Activated CD8-positive, alpha-beta memory T cell treated with anti-CD3 and anti-CD28 coated beads for 48 hours (primary cell): ENCODE results near the gene H2BW1.
"Not testable (repeated sequence)": the region's sequence is repeated elsewhere in the genome, so short reads cannot be mapped to it uniquely, and the experiment has no call there.

Source experiments
- DNase-seq, 3 experiments: peaks; one replicate each; pipeline ENCODE4 v3.0.0-alpha.2; 2020; ENCODE audit warnings: low read depth in 2 of 3, low spot score in 2 of 3

Gene H2BW1, protein sequence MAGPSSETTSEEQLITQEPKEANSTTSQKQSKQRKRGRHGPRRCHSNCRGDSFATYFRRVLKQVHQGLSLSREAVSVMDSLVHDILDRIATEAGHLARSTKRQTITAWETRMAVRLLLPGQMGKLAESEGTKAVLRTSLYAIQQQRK

DNA sequence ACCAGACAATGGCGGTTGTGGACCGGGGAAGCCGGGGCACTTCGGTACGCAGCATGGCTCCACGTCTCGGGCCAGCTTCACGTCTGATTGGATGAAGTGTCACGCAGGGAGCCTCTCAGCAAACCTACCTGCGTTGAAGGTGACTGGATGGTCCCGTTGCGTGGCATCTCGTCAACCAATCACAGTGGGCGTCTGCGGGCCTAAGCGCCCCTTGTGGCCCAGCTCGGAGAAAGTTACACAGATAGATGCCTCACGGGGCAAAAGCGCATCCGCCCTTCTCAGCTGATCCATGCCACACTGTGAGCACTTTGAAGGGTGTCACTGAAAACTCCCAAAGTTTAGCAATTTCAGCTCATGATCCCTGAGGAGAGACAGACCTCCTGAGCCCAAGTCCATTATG is at the start of gene H2BW1:
Gene H2BW1 (minus strand): TSS at position 103 of the 400 bp plus-strand sequence. CDS start 132 bp downstream, outside the sequence.
- no peak for DNase-seq

DNA sequence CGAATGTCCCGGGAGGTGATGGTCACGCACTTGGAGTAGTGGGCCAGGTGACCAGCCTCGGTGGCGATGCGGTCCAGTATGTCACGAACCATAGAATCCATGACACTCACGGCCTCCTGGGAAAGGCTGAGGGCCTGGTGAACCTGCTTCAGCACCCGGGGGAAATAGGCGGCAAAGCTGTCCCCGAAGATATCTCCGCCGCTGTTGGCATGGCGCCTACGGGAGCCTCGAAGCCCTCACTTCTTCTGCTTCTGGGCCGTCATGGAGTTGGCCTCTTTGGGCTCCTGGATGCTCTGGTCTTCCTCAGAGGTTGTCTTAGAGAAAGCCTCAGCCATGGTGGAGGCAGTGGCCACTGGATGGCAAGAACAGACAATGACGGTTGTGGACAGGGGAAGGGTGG is 49.1 kb upstream of the H2BW1 start:
- not testable (repeated sequence) for DNase-seq

DNA sequence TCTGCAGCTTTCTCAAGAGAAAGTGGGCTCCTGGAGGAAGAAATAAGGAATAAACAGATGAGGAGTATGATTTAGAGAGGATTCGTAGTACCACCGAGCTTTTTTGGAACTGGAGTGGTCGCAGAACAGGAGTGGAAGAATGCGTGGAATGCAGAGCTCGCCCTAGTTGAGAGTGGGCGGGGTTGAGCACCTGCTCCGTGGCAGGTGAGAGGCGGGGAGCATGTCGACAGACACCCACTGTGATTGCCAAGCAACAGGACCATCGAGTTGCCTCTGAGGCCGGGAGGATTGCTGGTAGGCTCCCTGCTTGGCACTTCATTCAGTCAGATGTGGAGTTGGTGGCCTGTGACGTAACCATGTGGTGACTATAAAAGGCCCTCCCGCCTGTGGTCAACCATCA is 41.4 kb upstream of the H2BW1 start:
- not testable (repeated sequence) for DNase-seq

DNA sequence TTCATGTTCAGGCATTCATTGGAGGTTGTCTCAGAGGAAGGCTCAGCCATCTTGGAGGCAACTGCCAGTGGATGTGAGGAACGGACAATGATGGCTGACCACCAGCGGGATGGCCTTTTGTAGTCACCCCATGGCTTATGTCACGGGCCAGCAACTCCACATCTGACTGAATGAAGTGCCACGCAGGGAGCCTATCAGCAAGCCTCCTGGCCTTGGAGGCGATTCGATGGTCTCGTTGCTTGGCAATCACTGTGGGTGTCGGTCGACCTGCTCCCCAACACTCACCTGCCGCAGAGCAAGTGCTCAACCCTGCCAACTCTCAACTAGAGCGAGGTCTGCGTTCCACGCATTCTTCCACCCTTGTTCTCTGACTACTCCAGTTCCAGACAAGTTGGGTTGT is 33.7 kb upstream of the H2BW1 start:
- DNase-seq = no peak

DNA sequence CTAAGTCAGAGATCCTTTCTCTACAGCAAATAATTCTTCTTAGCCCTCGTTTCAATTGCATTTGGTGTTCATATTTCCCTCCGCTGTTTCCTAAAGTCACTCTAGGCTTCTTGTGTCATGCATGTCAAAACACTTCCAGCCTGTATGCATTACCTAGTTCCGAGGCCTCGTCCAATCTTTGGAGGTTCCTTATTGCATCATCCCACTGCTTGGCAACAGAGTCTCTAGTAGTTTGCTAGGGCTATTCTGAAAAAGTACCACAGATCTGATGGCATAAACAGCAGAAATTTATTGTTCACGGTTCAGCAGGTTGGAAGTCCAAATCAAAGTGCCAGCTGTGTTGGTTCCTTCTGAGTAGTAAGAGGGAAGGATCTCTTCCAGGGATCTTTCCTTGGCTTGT is 32.1 kb upstream of the H2BW1 start:
- no peak for DNase-seq

DNA sequence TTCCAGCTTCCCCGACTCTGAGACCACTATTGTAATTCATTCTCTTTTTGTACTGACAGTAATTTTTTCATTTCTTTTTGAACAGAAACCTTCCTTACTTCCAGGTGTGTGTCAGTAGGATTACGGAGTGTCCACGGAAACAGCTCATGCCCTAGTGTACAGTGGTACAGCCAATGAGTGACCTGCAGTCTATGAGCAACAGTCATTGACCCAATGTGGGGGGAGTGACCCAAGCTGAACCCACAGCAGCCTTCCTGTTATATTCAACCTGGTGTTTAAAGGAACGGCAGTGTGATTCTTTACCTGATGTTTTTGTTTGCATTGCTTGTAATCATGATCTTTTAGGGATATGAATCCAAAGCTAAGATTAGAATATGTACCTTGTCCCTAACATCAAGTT is 27.5 kb upstream of the H2BW1 start:
- no peak for DNase-seq

DNA sequence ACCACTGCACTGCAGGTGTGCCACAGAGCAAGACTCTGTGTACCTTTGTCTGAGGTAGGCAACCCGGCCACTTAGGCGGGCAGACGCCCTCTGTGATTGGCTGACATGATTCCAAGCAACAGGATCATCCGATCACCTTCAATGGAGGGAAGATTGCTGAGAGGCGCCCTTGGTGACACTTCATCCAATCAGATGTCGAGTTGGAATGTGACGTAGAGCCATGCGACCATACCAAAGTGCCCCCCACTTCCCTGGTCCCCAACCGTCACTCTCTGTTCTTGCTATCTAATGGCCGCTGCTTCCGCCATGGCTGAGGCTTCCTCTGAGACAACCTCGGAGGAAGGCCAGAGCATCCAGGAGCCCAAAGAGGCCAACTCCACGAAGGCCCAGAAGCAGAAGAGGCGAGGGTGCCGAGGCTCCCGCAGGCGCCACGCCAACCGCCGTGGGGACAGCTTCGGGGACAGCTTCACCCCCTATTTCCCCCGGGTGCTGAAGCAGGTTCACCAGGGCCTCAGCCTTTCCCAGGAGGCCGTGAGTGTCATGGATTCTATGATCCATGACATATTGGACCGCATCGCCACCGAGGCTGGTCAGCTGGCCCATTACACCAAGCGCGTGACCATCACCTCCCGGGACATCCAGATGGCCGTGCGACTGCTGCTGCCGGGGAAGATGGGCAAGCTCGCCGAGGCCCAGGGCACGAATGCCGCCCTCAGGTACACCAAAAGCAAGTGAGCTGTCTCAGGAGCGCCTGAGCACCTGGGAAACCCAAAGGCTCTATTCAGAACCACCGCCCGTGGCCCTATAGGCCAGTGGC is 26.4 kb upstream of the H2BW1 start, which contains the start of gene H2BW2:
Gene H2BW2 (plus strand): TSS at position 268 of the 817 bp plus-strand sequence. CDS start 39 bp downstream, at position 307.
- no peak for DNase-seq

DNA sequence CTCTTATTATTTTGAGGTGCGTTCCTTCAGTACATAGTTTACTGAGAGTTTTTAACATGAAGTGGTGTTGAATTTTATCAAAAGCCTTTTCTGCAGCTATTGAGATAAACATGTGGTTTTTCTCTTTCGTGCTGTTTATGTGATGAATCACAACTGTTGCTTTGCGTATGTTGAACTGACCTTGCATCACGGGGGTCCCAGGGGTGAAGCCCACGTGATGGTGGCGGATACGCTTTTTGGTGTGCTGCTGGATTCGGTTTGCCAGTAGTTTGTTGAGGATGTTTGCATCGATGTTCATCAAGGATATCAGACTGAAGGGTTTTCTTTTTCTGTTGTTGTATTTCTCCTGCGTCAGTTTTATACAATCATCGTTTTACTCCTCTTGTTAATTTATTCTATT is 4.6 kb upstream of the H2BW1 start:
- no peak for DNase-seq

DNA sequence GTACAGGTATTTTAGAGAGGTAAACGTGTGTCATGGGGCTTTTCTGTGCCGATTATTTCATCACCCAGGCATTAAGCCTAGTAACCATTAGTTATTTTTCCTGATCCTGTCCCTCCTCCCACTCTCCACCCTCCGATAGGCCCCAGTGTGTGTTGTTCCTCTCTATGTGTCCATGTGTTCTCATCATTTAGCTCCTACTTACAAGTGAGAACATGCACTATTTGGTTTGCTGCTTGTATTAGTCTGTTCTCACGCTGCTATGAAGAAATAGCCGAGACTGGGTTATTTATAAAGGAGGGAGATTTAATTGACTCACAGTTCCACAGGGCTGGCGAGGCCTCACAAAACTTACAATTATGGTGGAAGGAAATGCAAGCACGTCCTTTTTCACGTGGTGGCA is 2.1 kb upstream of the H2BW1 start:
- not testable (repeated sequence) for DNase-seq

DNA sequence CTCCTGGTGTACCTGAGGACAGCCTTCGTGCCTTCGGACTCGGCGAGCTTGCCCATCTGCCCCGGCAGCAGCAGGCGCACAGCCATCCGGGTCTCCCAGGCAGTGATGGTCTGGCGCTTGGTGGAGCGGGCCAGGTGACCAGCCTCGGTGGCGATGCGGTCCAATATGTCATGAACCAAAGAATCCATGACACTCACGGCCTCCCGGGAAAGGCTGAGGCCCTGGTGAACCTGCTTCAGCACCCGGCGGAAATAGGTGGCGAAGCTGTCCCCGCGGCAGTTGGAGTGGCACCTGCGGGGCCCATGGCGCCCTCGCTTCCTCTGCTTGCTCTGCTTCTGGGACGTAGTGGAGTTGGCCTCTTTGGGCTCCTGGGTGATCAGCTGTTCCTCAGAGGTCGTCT is 350 bp downstream of the H2BW1 start:
- DNase-seq = no peak

DNA sequence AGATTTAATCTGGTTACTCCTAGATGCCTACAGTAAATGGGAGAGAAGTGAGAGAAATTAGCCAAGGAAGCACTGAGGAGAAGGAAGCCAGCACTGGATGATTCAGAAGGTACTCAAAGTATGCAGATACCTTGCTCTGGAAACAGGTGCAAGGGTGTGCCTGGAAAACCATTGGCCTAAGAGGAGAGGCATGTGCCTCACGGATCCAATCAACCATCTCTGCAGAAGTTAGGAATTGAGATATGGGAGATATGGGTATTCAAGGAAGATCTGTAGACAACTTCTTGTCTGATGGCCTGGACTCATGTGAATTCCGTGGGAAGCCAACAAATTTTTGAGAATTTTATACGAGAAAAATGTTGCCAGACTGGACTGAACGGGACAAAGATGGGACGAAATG is 4.7 kb downstream of the H2BW1 start:
- DNase-seq = no peak

DNA sequence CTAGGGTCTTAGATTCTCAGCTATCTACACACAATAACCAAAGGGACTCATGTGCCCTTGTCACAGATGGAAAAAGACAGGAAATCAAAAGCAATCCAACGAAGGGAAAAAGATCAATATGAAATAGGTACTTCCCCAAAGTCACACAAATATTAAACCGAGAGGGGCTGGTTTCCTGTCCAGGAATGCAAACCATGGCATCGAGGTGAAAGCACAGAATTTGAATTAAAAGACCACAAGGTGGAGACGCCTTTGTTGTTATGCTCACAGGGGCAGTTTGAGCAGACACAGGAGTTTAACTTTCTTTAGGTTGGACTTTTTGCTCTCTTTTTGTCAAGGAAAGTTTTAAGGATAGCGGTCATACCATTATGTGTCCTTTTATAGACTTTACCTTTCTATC is 14.3 kb downstream of the H2BW1 start:
- DNase-seq = no peak

DNA sequence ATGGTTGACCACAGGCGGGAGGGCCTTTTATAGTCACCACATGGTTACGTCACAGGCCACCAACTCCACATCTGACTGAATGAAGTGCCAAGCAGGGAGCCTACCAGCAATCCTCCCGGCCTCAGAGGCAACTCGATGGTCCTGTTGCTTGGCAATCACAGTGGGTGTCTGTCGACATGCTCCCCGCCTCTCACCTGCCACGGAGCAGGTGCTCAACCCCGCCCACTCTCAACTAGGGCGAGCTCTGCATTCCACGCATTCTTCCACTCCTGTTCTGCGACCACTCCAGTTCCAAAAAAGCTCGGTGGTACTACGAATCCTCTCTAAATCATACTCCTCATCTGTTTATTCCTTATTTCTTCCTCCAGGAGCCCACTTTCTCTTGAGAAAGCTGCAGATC is 30.0 kb downstream of the H2BW1 start:
- DNase-seq = not testable (repeated sequence)

DNA sequence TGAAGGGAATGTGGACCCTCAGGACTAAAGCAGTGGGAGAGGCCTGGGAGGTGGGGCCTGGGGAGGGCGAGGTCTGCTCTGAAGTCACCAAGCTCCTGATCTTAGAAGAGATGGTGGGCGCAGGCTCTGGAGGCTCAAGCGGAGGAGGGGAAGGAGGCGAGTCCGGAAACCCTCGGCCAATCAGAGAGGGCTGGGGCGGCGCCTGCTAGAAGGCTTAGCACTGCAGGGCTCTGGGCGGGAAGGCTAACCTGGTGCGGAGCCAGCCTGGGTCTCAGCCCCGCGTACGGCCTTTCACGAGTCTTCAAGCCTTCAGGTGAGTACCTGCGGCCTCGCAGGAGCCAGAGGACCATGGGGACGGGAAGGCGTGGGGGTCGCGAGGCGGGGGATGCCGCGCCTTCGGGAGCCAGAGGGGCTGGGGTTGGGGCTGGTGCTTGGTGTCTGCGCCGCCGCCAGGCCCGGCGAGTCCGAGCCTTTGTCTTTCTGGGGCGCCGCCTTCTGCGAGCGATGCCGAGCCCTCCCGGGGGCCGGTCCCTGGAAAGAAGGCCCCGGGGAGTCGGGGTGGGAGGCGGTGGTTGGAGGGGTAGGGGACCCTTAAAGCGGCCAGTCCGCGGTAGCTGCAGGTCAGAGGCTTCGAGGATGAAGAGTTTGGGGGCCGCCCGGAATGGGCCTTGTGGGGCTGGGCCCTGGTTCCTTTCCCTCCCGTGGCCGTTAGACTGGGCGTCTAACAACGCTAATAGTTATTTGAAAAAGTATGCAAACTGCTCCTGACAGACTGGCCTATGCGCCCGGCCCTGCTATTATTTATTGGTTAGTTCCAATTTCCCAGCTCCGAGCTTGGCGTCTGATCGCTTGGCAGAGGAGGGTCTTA is 50.9 kb downstream of the H2BW1 start, which contains the start of gene TMSB15B:
Gene TMSB15B (plus strand): TSS at position 217 of the 868 bp plus-strand sequence.
- not testable (repeated sequence) for DNase-seq
